ENCODE results near the gene FGF4. TPM values are rescaled to one million over a fixed set of nuclear protein-coding genes. Genes with fewer than 3 reads are reported as not detected.
A peak's percentile ranks its signal among the peaks of the same experiment; 100 is the strongest.

FGF4 gene
- total RNA-seq, 1 experiment from 2014 or later = not detected

GRCh38 chr11:69745201-69745600, 29.9 kb downstream of the FGF4 start:
- in situ Hi-C loops (cut with HindIII; ENCODE audit: low pct_unique_long_range_greater_than_20kb, low sequenced_read_pairs) = no loop called here
- no peak for DNase-seq (ENCODE audit: low read depth)

GRCh38 chr11:69744435-69744834, 30.7 kb downstream of the FGF4 start:
- in situ Hi-C loops (cut with HindIII; ENCODE audit: low pct_unique_long_range_greater_than_20kb, low sequenced_read_pairs) = no loop called here
- peak; percentile 89 for DNase-seq (ENCODE audit: low read depth)

GRCh38 chr11:69734841-69735240, 40.3 kb downstream of the FGF4 start:
- in situ Hi-C loops (cut with HindIII; ENCODE audit: low pct_unique_long_range_greater_than_20kb, low sequenced_read_pairs) = no loop called here
- DNase-seq (ENCODE audit: low read depth) = no peak

GRCh38 chr11:69734367-69734766, 40.8 kb downstream of the FGF4 start:
- in situ Hi-C loops (cut with HindIII; ENCODE audit: low pct_unique_long_range_greater_than_20kb, low sequenced_read_pairs) = no loop called here
- DNase-seq (ENCODE audit: low read depth) = no peak

GRCh38 chr11:69732910-69733309, 42.2 kb downstream of the FGF4 start:
- DNase-seq (ENCODE audit: low read depth) = no peak
- in situ Hi-C loops (cut with HindIII; ENCODE audit: low pct_unique_long_range_greater_than_20kb, low sequenced_read_pairs) = no loop called here

- in situ Hi-C loops (cut with HindIII; ENCODE audit: low pct_unique_long_range_greater_than_20kb, low sequenced_read_pairs) = no loop called here
- DNase-seq (ENCODE audit: low read depth) = no peak
Observed at GRCh38 chr11:69731110-69731509, 44.0 kb downstream of the FGF4 start.

- in situ Hi-C loops (cut with HindIII; ENCODE audit: low pct_unique_long_range_greater_than_20kb, low sequenced_read_pairs) = no loop called here
- no peak for DNase-seq (ENCODE audit: low read depth)
Observed at GRCh38 chr11:69730500-69730899, 44.6 kb downstream of the FGF4 start.

GRCh38 chr11:69729252-69729651, 45.9 kb downstream of the FGF4 start:
- no peak for DNase-seq (ENCODE audit: low read depth)
- in situ Hi-C loops (cut with HindIII; ENCODE audit: low pct_unique_long_range_greater_than_20kb, low sequenced_read_pairs) = no loop called here

GRCh38 chr11:69727266-69727665, 47.9 kb downstream of the FGF4 start:
- no peak for DNase-seq (ENCODE audit: low read depth)
- in situ Hi-C loops (cut with HindIII; ENCODE audit: low pct_unique_long_range_greater_than_20kb, low sequenced_read_pairs) = no loop called here

GRCh38 chr11:69726481-69726880, 48.7 kb downstream of the FGF4 start:
- DNase-seq (ENCODE audit: low read depth) = no peak
- in situ Hi-C loops (cut with HindIII; ENCODE audit: low pct_unique_long_range_greater_than_20kb, low sequenced_read_pairs) = no loop called here

- DNase-seq (ENCODE audit: low read depth) = no peak
- in situ Hi-C loops (cut with HindIII; ENCODE audit: low pct_unique_long_range_greater_than_20kb, low sequenced_read_pairs) = no loop called here
Observed at GRCh38 chr11:69726019-69726418, 49.1 kb downstream of the FGF4 start.

GRCh38 chr11:69721745-69722144, 53.4 kb downstream of the FGF4 start:
- no peak for DNase-seq (ENCODE audit: low read depth)
- in situ Hi-C loops (cut with HindIII; ENCODE audit: low pct_unique_long_range_greater_than_20kb, low sequenced_read_pairs) = no loop called here

- peak; percentile 59 for DNase-seq (ENCODE audit: low read depth)
- in situ Hi-C loops (cut with HindIII; ENCODE audit: low pct_unique_long_range_greater_than_20kb, low sequenced_read_pairs) = no loop called here
Observed at GRCh38 chr11:69721106-69721505, 54.0 kb downstream of the FGF4 start.

Other genes with a start within 250 kb of the FGF4 start
- gene CCND1, start 134.2 kb downstream of the FGF4 start, total RNA-seq (2014; rRNA removed; shearing (Covaris generic); ENCODE audit: low replicate concordance) = 122 and 137 TPM in 2 replicates
- 3.3 and 9.7 TPM in 2 replicates for gene LTO1, start 100.0 kb downstream of the FGF4 start, total RNA-seq (2014; rRNA removed; shearing (Covaris generic); ENCODE audit: low replicate concordance)
- not detected in 2 replicates for gene FGF19, start 71.3 kb downstream of the FGF4 start, total RNA-seq (2014; rRNA removed; shearing (Covaris generic); ENCODE audit: low replicate concordance)
- not detected in 2 replicates for gene FGF3, start 44.1 kb upstream of the FGF4 start, total RNA-seq (2014; rRNA removed; shearing (Covaris generic); ENCODE audit: low replicate concordance)

Data from Caki2 (cell line).